LNCAP (cell line): ENCODE measurements around the gene NAP1L4.
A peak's percentile ranks its signal among the peaks of the same experiment; 100 is the strongest.

ENCODE experiments used
- TF ChIP-seq, protein P1 (sequence below): fragments of 450-650 bp; IDR thresholded peaks from 2 replicates; pipeline ENCODE4 v1.5.1; 2017; ENCODE audit warnings: mild to moderate bottlenecking

NAP1L4 gene

GRCh38 chr11:3030289-3031070 lies 38.4 kb upstream of the NAP1L4 start:
- TF ChIP-seq, protein P1, sequence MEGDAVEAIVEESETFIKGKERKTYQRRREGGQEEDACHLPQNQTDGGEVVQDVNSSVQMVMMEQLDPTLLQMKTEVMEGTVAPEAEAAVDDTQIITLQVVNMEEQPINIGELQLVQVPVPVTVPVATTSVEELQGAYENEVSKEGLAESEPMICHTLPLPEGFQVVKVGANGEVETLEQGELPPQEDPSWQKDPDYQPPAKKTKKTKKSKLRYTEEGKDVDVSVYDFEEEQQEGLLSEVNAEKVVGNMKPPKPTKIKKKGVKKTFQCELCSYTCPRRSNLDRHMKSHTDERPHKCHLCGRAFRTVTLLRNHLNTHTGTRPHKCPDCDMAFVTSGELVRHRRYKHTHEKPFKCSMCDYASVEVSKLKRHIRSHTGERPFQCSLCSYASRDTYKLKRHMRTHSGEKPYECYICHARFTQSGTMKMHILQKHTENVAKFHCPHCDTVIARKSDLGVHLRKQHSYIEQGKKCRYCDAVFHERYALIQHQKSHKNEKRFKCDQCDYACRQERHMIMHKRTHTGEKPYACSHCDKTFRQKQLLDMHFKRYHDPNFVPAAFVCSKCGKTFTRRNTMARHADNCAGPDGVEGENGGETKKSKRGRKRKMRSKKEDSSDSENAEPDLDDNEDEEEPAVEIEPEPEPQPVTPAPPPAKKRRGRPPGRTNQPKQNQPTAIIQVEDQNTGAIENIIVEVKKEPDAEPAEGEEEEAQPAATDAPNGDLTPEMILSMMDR = no peak

GRCh38 chr11:3028813-3029212 lies 36.7 kb upstream of the NAP1L4 start:
- TF ChIP-seq, protein P1 = no peak

DNA sequence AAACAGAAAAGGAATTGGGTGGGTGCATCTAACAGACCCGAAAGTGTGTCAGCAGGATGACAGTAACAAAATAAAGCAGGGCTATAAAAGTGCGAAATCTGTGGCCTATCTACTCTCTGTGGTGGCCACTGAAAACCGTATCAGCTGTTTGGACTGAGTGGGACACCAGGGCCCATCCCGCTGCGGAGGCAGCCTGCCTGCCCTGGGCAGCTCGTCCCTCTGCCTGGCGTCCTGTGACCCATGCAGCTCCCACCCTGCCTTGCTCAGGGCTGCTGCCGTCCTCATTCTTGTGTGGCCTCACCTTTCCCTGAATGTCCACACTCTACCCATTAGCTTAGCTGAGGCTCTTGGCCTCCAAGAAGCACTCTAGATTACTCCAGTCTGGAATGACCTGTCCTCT lies 34.7 kb upstream of the NAP1L4 start:
- TF ChIP-seq, protein P1 = no peak

- TF ChIP-seq, protein P1 = no peak
Measured at GRCh38 chr11:3022982-3023381, 30.9 kb upstream of the NAP1L4 start.

DNA sequence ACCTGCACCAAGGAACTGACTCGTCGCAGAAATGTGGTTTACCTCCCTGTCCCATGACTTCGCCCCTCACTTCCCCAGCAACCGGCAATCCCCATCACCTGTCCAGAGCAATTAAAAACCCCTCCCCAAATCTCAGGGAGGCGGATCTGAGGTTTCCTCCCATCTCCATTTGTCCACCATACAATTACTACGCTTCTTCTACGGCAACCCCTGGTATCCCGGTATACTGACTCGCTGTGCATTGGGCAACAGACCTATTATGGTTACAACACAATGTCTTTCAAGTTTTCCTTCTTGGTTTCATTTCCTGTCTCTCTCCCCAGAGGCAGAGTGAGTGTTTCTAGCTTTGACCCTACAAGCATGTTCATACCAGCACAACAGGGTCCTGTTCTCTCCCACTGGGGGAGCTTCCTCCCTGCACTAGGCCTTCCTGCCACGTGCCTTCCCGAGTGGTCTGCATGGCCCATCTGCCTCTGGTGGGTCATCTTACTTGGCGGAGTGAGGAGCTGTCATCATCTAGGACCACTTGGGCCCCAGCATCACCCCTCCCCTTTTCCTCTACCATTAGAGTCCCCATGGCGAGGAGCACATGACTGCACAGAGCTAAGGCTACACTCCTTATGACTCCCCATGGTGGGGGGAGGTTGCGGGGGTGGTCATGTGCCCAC lies 30.3 kb upstream of the NAP1L4 start:
- TF ChIP-seq, protein P1 = no peak

GRCh38 chr11:3021125-3021524 lies 29.0 kb upstream of the NAP1L4 start:
- TF ChIP-seq, protein P1 = peak; percentile 55

GRCh38 chr11:3020011-3020410 lies 27.9 kb upstream of the NAP1L4 start:
- TF ChIP-seq, protein P1 = no peak
